ENCODE results near the gene PLEKHA6.
"Not testable (repeated sequence)": the region's sequence is repeated elsewhere in the genome, so short reads cannot be mapped to it uniquely, and the experiment has no call there.

PLEKHA6 gene

GRCh38 chr1:204335533-204335932, 24.2 kb downstream of the PLEKHA6 start:
- no peak for DNase-seq (ENCODE audit: low read depth)

- DNase-seq (ENCODE audit: low read depth): no peak
Measured at GRCh38 chr1:204335085-204335484, 24.6 kb downstream of the PLEKHA6 start.

- DNase-seq (ENCODE audit: low read depth): no peak
Measured at GRCh38 chr1:204334455-204334854, 25.3 kb downstream of the PLEKHA6 start.

GRCh38 chr1:204333427-204333826, 26.3 kb downstream of the PLEKHA6 start:
- no peak for DNase-seq (ENCODE audit: low read depth)

GRCh38 chr1:204331847-204332487, 27.8 kb downstream of the PLEKHA6 start:
- DNase-seq (ENCODE audit: low read depth): no peak

- no peak for DNase-seq (ENCODE audit: low read depth)
Measured at GRCh38 chr1:204331275-204331674, 28.5 kb downstream of the PLEKHA6 start.

GRCh38 chr1:204327870-204328269, 31.9 kb downstream of the PLEKHA6 start:
- DNase-seq (ENCODE audit: low read depth): not testable (repeated sequence)

- no peak for DNase-seq (ENCODE audit: low read depth)
Measured at GRCh38 chr1:204327359-204327758, 32.4 kb downstream of the PLEKHA6 start.

GRCh38 chr1:204326771-204327300, 32.9 kb downstream of the PLEKHA6 start:
- DNase-seq (ENCODE audit: low read depth): no peak

GRCh38 chr1:204325944-204326343, 33.8 kb downstream of the PLEKHA6 start:
- no peak for DNase-seq (ENCODE audit: low read depth)

- no peak for DNase-seq (ENCODE audit: low read depth)
Measured at GRCh38 chr1:204323887-204324286, 35.8 kb downstream of the PLEKHA6 start.

- DNase-seq (ENCODE audit: low read depth): no peak
Measured at GRCh38 chr1:204322339-204322868, 37.3 kb downstream of the PLEKHA6 start.

- no peak for DNase-seq (ENCODE audit: low read depth)
Measured at GRCh38 chr1:204321665-204322064, 38.1 kb downstream of the PLEKHA6 start.

GRCh38 chr1:204321051-204321450, 38.7 kb downstream of the PLEKHA6 start:
- DNase-seq (ENCODE audit: low read depth): no peak

GRCh38 chr1:204320382-204320804, 39.3 kb downstream of the PLEKHA6 start:
- DNase-seq (ENCODE audit: low read depth): no peak

- no peak for DNase-seq (ENCODE audit: low read depth)
Measured at GRCh38 chr1:204319462-204319861, 40.3 kb downstream of the PLEKHA6 start.

GRCh38 chr1:204319027-204319426, 40.7 kb downstream of the PLEKHA6 start:
- DNase-seq (ENCODE audit: low read depth): no peak

- DNase-seq (ENCODE audit: low read depth): no peak
Measured at GRCh38 chr1:204318324-204318723, 41.4 kb downstream of the PLEKHA6 start.

GRCh38 chr1:204317170-204317569, 42.6 kb downstream of the PLEKHA6 start:
- DNase-seq (ENCODE audit: low read depth): no peak

- no peak for DNase-seq (ENCODE audit: low read depth)
Measured at GRCh38 chr1:204316164-204316563, 43.6 kb downstream of the PLEKHA6 start.

- DNase-seq (ENCODE audit: low read depth): no peak
Measured at GRCh38 chr1:204314893-204315658, 44.7 kb downstream of the PLEKHA6 start.

GRCh38 chr1:204314171-204314892, 45.4 kb downstream of the PLEKHA6 start:
- no peak for DNase-seq (ENCODE audit: low read depth)
